Kidney (tissue), 14 donors: ENCODE results near the gene SARM1. TPM values are rescaled to one million over a fixed set of nuclear protein-coding genes. Genes with fewer than 3 reads are reported as not detected.

Experiments
- DNase-seq, 5 donors: peaks; one replicate each; pipeline ENCODE4 v3.0.0-alpha.2; 2013 to 2020
- FAIRE-seq: peaks from 2 replicates; lab custom pipeline; 2012; peaks lifted over from hg19 to GRCh38; lab: Jason Lieb, UNC
- H3K27ac ChIP-seq, 2 donors: one replicate each; pipeline ENCODE4 v1.7.0; 2013; ENCODE audit warnings: low read depth in 2 of 2, low read length in 2 of 2, inconsistent platforms in 1 of 2
- H3K27me3 ChIP-seq: one replicate; pipeline ENCODE4 v1.7.1; 2013; ENCODE audit warnings: low read length, inconsistent platforms; ENCODE audit not compliant: control insufficient read depth, insufficient read depth
- H3K36me3 ChIP-seq, 3 donors: one replicate each; pipeline versions ENCODE4 v1.7.0 to v1.7.1; 2013; ENCODE audit warnings: low read length in 3 of 3, control low read depth in 1 of 3, inconsistent platforms in 1 of 3; ENCODE audit not compliant: insufficient read depth in 3 of 3, control insufficient read depth in 2 of 3
- H3K4me1 ChIP-seq, 3 donors: one replicate each; pipeline versions ENCODE4 v1.7.0 to v1.7.1; 2013; ENCODE audit warnings: low read length in 3 of 3, inconsistent platforms in 1 of 3, low read depth in 1 of 3; ENCODE audit not compliant: control insufficient read depth in 2 of 3, insufficient read depth in 2 of 3
- H3K4me3 ChIP-seq, 3 donors: one replicate each; pipeline versions ENCODE4 v1.7.0 to v1.8.1; 2013; ENCODE audit warnings: low read length in 3 of 3, control low read depth in 1 of 3, inconsistent platforms in 1 of 3
- H3K9ac ChIP-seq, 3 donors: one replicate each; pipeline versions ENCODE4 v1.7.0 to v1.7.1; 2013; ENCODE audit warnings: low read length in 3 of 3, control low read depth in 1 of 3, inconsistent platforms in 1 of 3
- H3K9me3 ChIP-seq, 3 donors: one replicate each; pipeline versions ENCODE4 v1.7.0 to v1.7.1; 2013; ENCODE audit warnings: low read length in 3 of 3, control low read depth in 1 of 3, inconsistent platforms in 1 of 3; ENCODE audit not compliant: control insufficient read depth in 2 of 3, insufficient read depth in 1 of 3
- intact Hi-C: fragments of 100-400 bp; cut with DNase I; formaldehyde crosslinking; loops from one replicate; pipeline ENCODE4 v1.11.1; 2022
- polyA plus RNA-seq: library from polyadenylated mRNA; stranded (reverse); fragments of 350-450 nt; fragmentation: Illumina TruSeq; extraction: RNeasy Lipid Tissue Mini Kit (QIAGEN cat#74804); gene quantifications from one replicate; pipeline ENCODE4 v1.2.3, GENCODE V29; 2014; ENCODE audit warnings: low read depth, low replicate concordance; ENCODE audit not compliant: insufficient read depth
- total RNA-seq: library from RNA; stranded (reverse); fragmentation: NEBNext Ultra II Directional; extraction: Animal tissue kit (Norgen Biotek cat#: 25700); gene quantifications from one replicate; pipeline ENCODE4 v1.2.1, GENCODE V29; 2021
- TF ChIP-seq, protein P1 (sequence below): IDR thresholded peaks from 3 replicates; pipeline ENCODE4 v1.5.1; 2012; ENCODE audit warnings: mild to moderate bottlenecking, moderate library complexity, borderline replicate concordance; ENCODE audit not compliant: insufficient read depth; ENCODE audit errors: extremely low read depth
- donor health status: control.
- donor health status: control.
- donor health status: control.
- donor health status: control.
- donor health status: control.
- donor health status: DM: yes; HTN: yes; CAD: no.
- donor health status: Normal renal cell carcinoma (clear cell type).

SARM1 gene
- total and polyA plus RNA-seq, 2 donors from 2014 or later = 10.4 to 23.8 TPM

DNA sequence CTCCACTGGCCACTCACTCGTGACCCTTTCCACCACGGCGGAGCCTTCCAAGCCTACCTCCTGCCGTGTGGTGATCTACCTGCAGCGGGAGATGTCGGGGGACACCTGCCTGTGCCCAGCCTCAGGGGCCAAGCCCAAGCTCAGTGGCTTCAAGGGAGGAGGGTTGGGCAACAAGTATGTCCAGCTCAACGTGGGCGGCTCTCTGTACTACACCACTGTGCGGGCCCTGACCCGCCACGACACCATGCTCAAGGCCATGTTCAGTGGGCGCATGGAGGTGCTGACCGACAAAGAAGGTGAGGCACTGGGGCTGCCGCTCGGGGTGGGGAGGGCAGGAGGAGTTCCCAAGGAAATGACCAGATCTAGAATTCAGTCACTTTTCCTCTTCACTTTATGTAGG, 32.1 kb upstream of the SARM1 start:
- FAIRE-seq (no peak), DNase-seq (peak in 1 of 5 donors; percentile 58)
- Histone ChIP-seq H3K27me3 (no peaks in the 10 kb centered on the region), H3K4me1 (peaks cover 3 to 11% (median 9%) of the 10 kb centered on the region in 3 donors), H3K4me3 (no peak overlapping the region), H3K9ac (no peak overlapping the region), H3K9me3 (no peaks in the 10 kb centered on the region), H3K27ac (no peak overlapping the region), H3K36me3 (peaks cover 3 to 36% (median 26%) of the 10 kb centered on the region in 3 donors)
- TF ChIP-seq, protein P1, sequence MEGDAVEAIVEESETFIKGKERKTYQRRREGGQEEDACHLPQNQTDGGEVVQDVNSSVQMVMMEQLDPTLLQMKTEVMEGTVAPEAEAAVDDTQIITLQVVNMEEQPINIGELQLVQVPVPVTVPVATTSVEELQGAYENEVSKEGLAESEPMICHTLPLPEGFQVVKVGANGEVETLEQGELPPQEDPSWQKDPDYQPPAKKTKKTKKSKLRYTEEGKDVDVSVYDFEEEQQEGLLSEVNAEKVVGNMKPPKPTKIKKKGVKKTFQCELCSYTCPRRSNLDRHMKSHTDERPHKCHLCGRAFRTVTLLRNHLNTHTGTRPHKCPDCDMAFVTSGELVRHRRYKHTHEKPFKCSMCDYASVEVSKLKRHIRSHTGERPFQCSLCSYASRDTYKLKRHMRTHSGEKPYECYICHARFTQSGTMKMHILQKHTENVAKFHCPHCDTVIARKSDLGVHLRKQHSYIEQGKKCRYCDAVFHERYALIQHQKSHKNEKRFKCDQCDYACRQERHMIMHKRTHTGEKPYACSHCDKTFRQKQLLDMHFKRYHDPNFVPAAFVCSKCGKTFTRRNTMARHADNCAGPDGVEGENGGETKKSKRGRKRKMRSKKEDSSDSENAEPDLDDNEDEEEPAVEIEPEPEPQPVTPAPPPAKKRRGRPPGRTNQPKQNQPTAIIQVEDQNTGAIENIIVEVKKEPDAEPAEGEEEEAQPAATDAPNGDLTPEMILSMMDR = no peak
- intact Hi-C loops = no loop called here

DNA sequence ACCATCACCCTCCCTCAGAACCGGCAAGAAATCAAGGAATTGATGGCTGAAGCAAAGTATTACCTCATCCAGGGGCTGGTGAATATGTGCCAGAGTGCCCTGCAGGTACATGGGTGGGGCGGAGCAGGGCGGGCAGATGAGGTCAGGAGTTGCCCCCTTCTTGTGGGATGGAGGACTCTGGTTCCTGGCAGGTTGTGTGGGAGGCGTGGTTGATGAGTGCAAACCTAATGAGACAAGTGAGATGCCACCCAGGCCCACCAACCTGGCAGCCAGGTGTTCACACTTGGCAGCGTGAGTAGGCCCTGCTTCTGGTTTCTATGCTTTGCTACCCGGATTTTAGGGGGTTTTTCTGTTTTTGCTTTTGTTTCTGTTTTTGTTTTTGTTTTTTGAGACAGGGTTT, 31.1 kb upstream of the SARM1 start:
- no peak overlapping the region for H3K9ac ChIP-seq
- FAIRE-seq (no peak), DNase-seq (peak in 1 of 5 donors; percentile 58)
- intact Hi-C loops = no loop called here
- H3K4me1 ChIP-seq = peaks cover 0 to 12% (median 9%) of the 10 kb centered on the region in 3 donors
- H3K27me3 ChIP-seq = no peaks in the 10 kb centered on the region
- TF ChIP-seq, protein P1 = no peak
- H3K27ac ChIP-seq = no peak overlapping the region
- no peak overlapping the region for H3K4me3 ChIP-seq
- peaks cover 3 to 44% (median 34%) of the 10 kb centered on the region in 3 donors for H3K36me3 ChIP-seq
- no peaks in the 10 kb centered on the region for H3K9me3 ChIP-seq

DNA sequence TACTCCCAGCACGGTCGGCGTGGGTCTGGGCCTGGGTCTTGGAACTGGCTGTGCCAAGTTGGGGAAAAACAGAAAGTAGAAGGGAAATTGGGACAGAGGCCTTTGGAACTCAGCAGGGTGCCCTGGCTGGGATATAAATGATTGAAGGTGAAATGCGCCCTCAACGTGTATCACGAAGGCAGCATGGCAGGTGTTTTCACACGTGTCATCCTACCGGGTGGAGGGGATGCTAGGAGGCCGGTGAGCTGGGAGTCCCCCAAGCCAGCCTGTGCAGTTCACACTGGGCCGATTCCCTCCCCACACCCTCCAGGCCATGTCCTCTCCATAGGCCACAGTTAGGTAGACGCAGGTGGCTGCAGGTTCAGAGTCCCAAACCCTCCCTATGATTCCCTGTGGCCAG, 30.0 kb upstream of the SARM1 start:
- intact Hi-C loops = no loop called here
- no peak overlapping the region for H3K9ac ChIP-seq
- peaks cover 0 to 22% (median 15%) of the 10 kb centered on the region in 3 donors for H3K4me1 ChIP-seq
- no peaks in the 10 kb centered on the region for H3K9me3 ChIP-seq
- no peak overlapping the region for H3K27ac ChIP-seq
- FAIRE-seq (no peak), DNase-seq (no peak)
- no peak overlapping the region for H3K4me3 ChIP-seq
- no peaks in the 10 kb centered on the region for H3K27me3 ChIP-seq
- TF ChIP-seq, protein P1 = no peak
- H3K36me3 ChIP-seq = peaks cover 3 to 55% (median 38%) of the 10 kb centered on the region in 3 donors

DNA sequence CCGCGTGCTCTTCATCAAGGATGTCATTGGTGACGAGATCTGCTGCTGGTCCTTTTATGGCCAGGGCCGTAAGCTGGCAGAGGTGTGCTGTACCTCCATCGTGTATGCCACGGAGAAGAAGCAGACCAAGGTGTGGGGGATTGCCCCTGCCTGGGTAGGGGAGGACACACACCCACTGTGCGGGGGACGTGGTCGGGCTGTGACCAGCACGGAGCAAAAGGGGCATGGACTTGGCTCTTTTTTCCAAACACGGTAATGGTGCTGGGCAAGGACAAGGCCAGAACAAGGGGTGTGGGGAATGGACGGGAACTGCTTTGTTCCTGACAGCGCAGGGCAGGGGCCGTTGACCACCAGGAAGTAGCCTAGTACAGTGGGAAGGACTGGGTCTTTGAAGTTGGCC, 29.2 kb upstream of the SARM1 start:
- TF ChIP-seq, protein P1 = no peak

More for the DNA sequence above, 29.2 kb upstream of the SARM1 start:
- Histone ChIP-seq H3K27me3 (no peaks in the 10 kb centered on the region), H3K27ac (no peak overlapping the region), H3K36me3 (peaks cover 3 to 63% (median 38%) of the 10 kb centered on the region in 3 donors), H3K9me3 (no peaks in the 10 kb centered on the region), H3K9ac (no peak overlapping the region), H3K4me3 (no peak overlapping the region), H3K4me1 (peaks cover 0 to 25% (median 18%) of the 10 kb centered on the region in 3 donors)
- no peak for FAIRE-seq
- intact Hi-C loops = no loop called here
- no peak for DNase-seq
